ENCODE results near the gene SYNJ2. TPM values are rescaled to one million over a fixed set of nuclear protein-coding genes. Genes with fewer than 3 reads are reported as not detected.

Gene SYNJ2
- total RNA-seq, 5 donors from 2014 or later (not counting 1 experiment from before 2014, with no cell fraction given) = 20.0 to 37.0 (median 22.3) TPM

DNA sequence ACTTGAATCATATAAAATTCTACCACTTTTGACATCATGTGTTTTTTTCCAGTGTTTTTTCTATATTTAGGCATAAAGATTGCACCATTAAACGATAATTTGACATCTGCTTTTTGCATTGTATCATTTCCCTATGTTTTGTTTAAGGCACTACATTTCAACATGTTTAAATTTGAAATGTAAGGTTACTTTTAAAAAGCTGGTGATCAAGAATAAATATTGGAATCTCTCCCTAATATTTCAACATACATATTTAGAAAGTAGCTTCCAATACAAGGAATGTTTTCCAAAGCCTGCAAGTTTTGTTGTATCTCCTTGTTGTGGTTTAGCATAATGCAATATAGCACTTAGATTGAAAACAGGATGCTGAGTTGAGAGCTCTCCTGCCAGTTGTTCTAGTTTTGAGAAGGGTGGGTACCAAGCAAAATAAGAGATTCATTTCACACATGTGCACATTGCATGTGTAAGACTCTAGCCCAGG is 76.5 kb downstream of the SYNJ2 start:
- Mint-ChIP-seq H3K27ac (peak overlapping the region; percentile 48 to 79), H3K9me3 (no peaks in the 10 kb centered on the region), H3K4me1 (peaks cover 28 to 33% (median 30%) of the 10 kb centered on the region in 3 donors), H3K4me3 (no peak overlapping the region), H3K27me3 (no peaks in the 10 kb centered on the region), H3K36me3 (peaks cover 12% of the 10 kb centered on the region)
- H3K4me1 ChIP-seq (ENCODE audit: control insufficient read depth in 1 of 2, extremely low read depth in 1 of 2, insufficient read depth in 2 of 2, low read length in 2 of 2) = peaks cover 24 to 35% of the 10 kb centered on the region in 2 experiments
- WGBS (ENCODE audit: insufficient coverage) = no CpG with 5 or more reads among the region's 1 CpG
- H3K27me3 ChIP-seq (replicated peaks in 1 of 2; ENCODE audit: control insufficient read depth in 2 of 2, extremely low read depth in 1 of 2, insufficient read depth in 2 of 2, low read length in 1 of 2) = no peaks in the 10 kb centered on the region
- no peak overlapping the region for H3K27ac ChIP-seq (ENCODE audit: low read length)
- H3K4me3 ChIP-seq (ENCODE audit: control insufficient read depth in 1 of 2, extremely low read depth in 1 of 2, low read length in 1 of 2) = no peak overlapping the region
- peaks cover 0 to 11% of the 10 kb centered on the region in 2 donors for H3K36me3 ChIP-seq (ENCODE audit: control insufficient read depth in 2 of 2, extremely low read depth in 1 of 2, insufficient read depth in 1 of 2, low read length in 1 of 2)
- ATAC-seq (replicated peaks in 1 of 4) (peak; percentile 52 to 83 (median 76)), DNase-seq (no peak)
- H3K9me3 ChIP-seq = no peaks in the 10 kb centered on the region
- CTCF ChIA-PET = interaction anchor here in 1 of 2 donors (0.7 to 1.6 kb wide), 2 partner anchors 14 to 32 kb away, joined by 3 to 5 read pairs; no protein-coding TSS in a partner anchor
- POLR2A ChIA-PET = interaction anchor here in 1 of 2 donors (0.6 kb wide), 2 partner anchors 154 to 576 kb away, joined by 3 read pairs; no protein-coding TSS in a partner anchor

DNA sequence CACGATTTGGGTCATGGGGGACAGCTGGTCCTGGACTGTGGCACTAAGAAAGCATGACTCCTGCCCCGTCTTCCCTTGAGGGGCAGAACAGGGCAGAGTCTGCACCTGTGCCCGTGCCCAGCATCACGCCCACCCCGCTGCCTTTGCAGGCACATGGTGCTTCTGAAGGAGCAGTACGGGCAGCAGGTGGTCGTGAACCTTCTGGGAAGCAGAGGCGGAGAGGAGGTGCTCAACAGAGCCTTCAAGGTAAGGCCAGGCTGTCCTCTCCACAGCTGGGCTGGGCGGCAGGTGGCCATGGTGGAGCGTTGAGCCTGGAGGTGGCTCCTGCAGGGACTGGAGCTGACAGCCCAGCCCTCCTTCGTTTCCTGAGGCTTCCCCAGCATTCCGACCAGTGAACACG is 77.4 kb downstream of the SYNJ2 start:
- no peak for ATAC-seq (replicated peaks in 1 of 4)
- 95% methylated on average over 10 of the region's 13 CpGs for WGBS (ENCODE audit: insufficient coverage)
- H3K27ac Mint-ChIP-seq = peak overlapping the region; percentile 48 to 79

DNA sequence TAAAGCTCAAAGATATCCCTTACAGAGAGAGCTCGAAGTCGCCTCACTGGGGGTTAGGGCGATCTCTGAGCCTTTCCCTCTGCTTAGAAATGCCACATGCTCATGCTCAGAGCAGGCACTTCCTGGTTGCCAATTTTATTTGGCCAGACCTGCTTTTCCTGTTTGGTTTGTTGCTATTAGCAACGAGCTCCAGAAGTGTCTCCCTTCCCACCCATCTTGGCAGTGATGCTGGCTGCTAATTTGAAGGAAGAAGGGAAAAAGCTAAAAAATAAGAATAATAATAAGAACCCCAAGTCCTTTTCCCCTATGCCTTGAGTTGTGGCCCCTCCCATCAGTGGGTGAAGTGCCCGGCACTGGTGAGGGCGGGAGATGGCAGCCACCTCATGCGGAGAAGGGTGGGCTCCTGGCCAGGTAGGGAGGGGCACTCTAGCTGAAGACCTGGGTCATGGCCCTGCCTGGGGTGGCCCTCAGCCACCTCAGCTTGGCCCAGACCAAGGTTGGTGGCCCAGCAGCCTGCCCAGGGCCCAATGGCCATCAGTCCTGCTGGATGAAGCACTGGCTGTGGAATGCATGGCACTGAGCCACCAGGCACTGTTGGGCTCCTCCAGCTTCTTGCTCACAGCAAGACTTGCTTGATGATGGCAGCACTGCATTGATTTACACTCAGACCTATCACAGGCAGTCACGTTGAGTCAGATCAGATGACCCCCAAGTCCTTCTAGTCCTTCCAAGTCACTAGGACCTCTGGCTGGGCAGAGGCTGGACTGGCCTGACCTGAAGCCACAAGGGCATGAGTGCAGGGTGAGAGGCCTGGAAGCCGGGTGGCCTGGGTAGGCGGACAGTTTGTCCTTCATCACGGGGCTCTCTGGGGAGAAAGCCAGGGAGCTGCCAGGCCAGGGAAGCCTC is 79.0 kb downstream of the SYNJ2 start:
- peak in 1 of 35 experiments; percentile 31 for DNase-seq
- Mint-ChIP-seq H3K27me3 (no peaks in the 10 kb centered on the region), H3K36me3 (peaks cover 18% of the 10 kb centered on the region), H3K4me1 (peaks cover 28 to 33% (median 30%) of the 10 kb centered on the region in 3 donors), H3K27ac (peak overlapping the region; percentile 74 to 89), H3K9me3 (no peaks in the 10 kb centered on the region), H3K4me3 (no peak overlapping the region)
- WGBS (ENCODE audit: insufficient coverage) = 88% methylated on average over 9 of the region's 11 CpGs
- Histone ChIP-seq H3K4me1 (ENCODE audit: control insufficient read depth in 1 of 2, extremely low read depth in 1 of 2, insufficient read depth in 2 of 2, low read length in 2 of 2) (peaks cover 24 to 35% of the 10 kb centered on the region in 2 experiments), H3K36me3 (ENCODE audit: control insufficient read depth in 2 of 2, extremely low read depth in 1 of 2, insufficient read depth in 1 of 2, low read length in 1 of 2) (peaks cover 10 to 26% of the 10 kb centered on the region in 2 donors), H3K27ac (ENCODE audit: low read length) (no peak overlapping the region), H3K9me3 (no peaks in the 10 kb centered on the region), H3K4me3 (ENCODE audit: control insufficient read depth in 1 of 2, extremely low read depth in 1 of 2, low read length in 1 of 2) (no peak overlapping the region), H3K27me3 (replicated peaks in 1 of 2; ENCODE audit: control insufficient read depth in 2 of 2, extremely low read depth in 1 of 2, insufficient read depth in 2 of 2, low read length in 1 of 2) (no peaks in the 10 kb centered on the region)
- ChIA-PET CTCF (interaction anchor here in 1 of 2 donors (0.6 to 2.8 kb wide), 2 partner anchors 10 to 12 kb away, joined by 3 to 13 read pairs; no protein-coding TSS in a partner anchor), POLR2A (no interaction called here)
- ATAC-seq (replicated peaks in 1 of 4) = peak in 3 of 4 experiments; percentile 32 to 52 (median 36)

More for the DNA sequence above, 77.4 kb downstream of the SYNJ2 start:
- Histone ChIP-seq H3K4me3 (ENCODE audit: control insufficient read depth in 1 of 2, extremely low read depth in 1 of 2, low read length in 1 of 2) (no peak overlapping the region), H3K27ac (ENCODE audit: low read length) (no peak overlapping the region), H3K27me3 (replicated peaks in 1 of 2; ENCODE audit: control insufficient read depth in 2 of 2, extremely low read depth in 1 of 2, insufficient read depth in 2 of 2, low read length in 1 of 2) (no peaks in the 10 kb centered on the region), H3K36me3 (ENCODE audit: control insufficient read depth in 2 of 2, extremely low read depth in 1 of 2, insufficient read depth in 1 of 2, low read length in 1 of 2) (peaks cover 3 to 16% of the 10 kb centered on the region in 2 donors), H3K4me1 (ENCODE audit: control insufficient read depth in 1 of 2, extremely low read depth in 1 of 2, insufficient read depth in 2 of 2, low read length in 2 of 2) (peaks cover 24 to 35% of the 10 kb centered on the region in 2 experiments), H3K9me3 (no peaks in the 10 kb centered on the region)
- Mint-ChIP-seq H3K36me3 (peaks cover 16% of the 10 kb centered on the region), H3K4me3 (no peak overlapping the region), H3K4me1 (peaks cover 28 to 33% (median 30%) of the 10 kb centered on the region in 3 donors), H3K27me3 (no peaks in the 10 kb centered on the region), H3K9me3 (no peaks in the 10 kb centered on the region)
- DNase-seq = no peak
- CTCF ChIA-PET = no interaction called here
- POLR2A ChIA-PET = no interaction called here

DNA sequence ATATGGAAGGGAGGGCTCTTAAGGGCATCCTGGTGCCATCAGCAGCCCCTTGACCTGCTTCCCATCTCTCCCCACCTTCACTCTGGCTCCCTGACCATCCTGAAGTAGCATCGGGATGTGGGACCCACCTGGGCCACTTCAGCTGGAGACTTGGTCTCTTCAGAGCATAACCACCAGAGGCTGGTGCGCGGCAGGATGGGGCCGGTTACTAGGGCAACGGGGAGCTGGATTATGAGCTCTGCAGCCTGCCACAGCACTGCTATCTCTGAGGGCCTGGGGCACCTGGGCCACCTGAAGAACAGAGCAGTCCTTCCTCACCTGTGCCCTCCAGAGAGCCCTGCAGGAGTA is 79.7 kb downstream of the SYNJ2 start:
- DNase-seq (no peak), ATAC-seq (replicated peaks in 1 of 4) (no peak)
- H3K4me1 ChIP-seq (ENCODE audit: control insufficient read depth in 1 of 2, extremely low read depth in 1 of 2, insufficient read depth in 2 of 2, low read length in 2 of 2) = peaks cover 24 to 35% of the 10 kb centered on the region in 2 experiments
- Mint-ChIP-seq H3K4me1 (peaks cover 28 to 31% (median 30%) of the 10 kb centered on the region in 3 donors), H3K27me3 (no peaks in the 10 kb centered on the region), H3K27ac (peak overlapping the region in 1 of 2 donors; percentile 44), H3K36me3 (peaks cover 17% of the 10 kb centered on the region), H3K9me3 (no peaks in the 10 kb centered on the region), H3K4me3 (no peak overlapping the region)
- H3K27ac ChIP-seq (ENCODE audit: low read length) = no peak overlapping the region
- no peak overlapping the region for H3K4me3 ChIP-seq (ENCODE audit: control insufficient read depth in 1 of 2, extremely low read depth in 1 of 2, low read length in 1 of 2)
- ChIA-PET POLR2A (no interaction called here), CTCF (interaction anchor here in 1 of 2 donors (2.8 kb wide), 1 partner anchor 11 kb away, joined by 13 read pairs; no protein-coding TSS in a partner anchor)
- H3K27me3 ChIP-seq (replicated peaks in 1 of 2; ENCODE audit: control insufficient read depth in 2 of 2, extremely low read depth in 1 of 2, insufficient read depth in 2 of 2, low read length in 1 of 2) = no peaks in the 10 kb centered on the region
- no peaks in the 10 kb centered on the region for H3K9me3 ChIP-seq
- peaks cover 15 to 28% of the 10 kb centered on the region in 2 donors for H3K36me3 ChIP-seq (ENCODE audit: control insufficient read depth in 2 of 2, extremely low read depth in 1 of 2, insufficient read depth in 1 of 2, low read length in 1 of 2)
- WGBS (ENCODE audit: insufficient coverage) = 85% methylated on average over 5 of the region's 5 CpGs

DNA sequence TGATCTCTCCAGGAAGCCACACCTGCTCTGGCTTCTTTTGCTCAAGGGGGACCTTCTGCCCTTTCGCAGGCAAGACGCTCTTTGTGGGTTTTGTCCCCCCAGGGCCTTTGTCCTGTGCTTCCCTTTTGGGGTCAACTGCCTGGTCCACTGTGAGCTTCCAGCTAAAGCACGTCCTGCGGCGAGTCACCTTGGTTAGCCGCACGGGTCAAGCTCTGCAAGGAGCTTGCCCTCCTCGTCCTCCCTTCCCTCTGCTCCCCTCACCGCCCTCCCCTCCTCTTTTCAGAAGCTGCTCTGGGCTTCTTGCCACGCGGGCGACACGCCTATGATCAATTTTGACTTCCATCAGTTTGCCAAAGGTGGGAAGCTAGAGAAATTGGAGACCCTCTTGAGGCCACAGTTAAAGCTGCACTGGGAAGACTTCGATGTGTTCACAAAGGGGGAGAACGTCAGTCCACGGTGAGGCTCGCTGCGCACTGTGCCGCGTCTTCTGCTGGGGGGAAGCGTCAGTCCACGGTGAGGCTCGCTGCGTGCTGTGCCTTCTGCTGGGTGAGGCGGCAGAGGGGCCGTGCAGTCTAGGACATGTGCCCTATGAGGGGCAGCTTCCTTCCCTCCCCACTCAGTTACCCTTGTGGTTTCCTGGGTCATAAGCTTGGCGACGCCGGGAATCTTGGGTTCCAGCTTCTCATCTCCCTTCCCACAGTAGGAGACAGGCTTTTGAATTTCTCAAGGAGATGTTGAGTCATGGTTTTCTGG is 80.2 kb downstream of the SYNJ2 start:
- DNase-seq = no peak

More for the DNA sequence above, 80.2 kb downstream of the SYNJ2 start:
- H3K27ac ChIP-seq (ENCODE audit: low read length) = no peak overlapping the region
- H3K4me3 ChIP-seq (ENCODE audit: control insufficient read depth in 1 of 2, extremely low read depth in 1 of 2, low read length in 1 of 2) = no peak overlapping the region
- Mint-ChIP-seq H3K27me3 (no peaks in the 10 kb centered on the region), H3K36me3 (peaks cover 20% of the 10 kb centered on the region), H3K4me1 (peaks cover 27 to 29% (median 28%) of the 10 kb centered on the region in 3 donors), H3K9me3 (no peaks in the 10 kb centered on the region), H3K4me3 (no peak overlapping the region), H3K27ac (peak overlapping the region in 1 of 2 donors; percentile 44)
- no peaks in the 10 kb centered on the region for H3K27me3 ChIP-seq (replicated peaks in 1 of 2; ENCODE audit: control insufficient read depth in 2 of 2, extremely low read depth in 1 of 2, insufficient read depth in 2 of 2, low read length in 1 of 2)
- ChIA-PET POLR2A (no interaction called here), CTCF (interaction anchor here in 1 of 2 donors (2.8 kb wide), 1 partner anchor 10 kb away, joined by 13 read pairs; no protein-coding TSS in a partner anchor)
- H3K36me3 ChIP-seq (ENCODE audit: control insufficient read depth in 2 of 2, extremely low read depth in 1 of 2, insufficient read depth in 1 of 2, low read length in 1 of 2) = peaks cover 18 to 30% of the 10 kb centered on the region in 2 donors
- WGBS (ENCODE audit: insufficient coverage) = 94% methylated on average over 20 of the region's 29 CpGs
- peaks cover 24 to 35% of the 10 kb centered on the region in 2 experiments for H3K4me1 ChIP-seq (ENCODE audit: control insufficient read depth in 1 of 2, extremely low read depth in 1 of 2, insufficient read depth in 2 of 2, low read length in 2 of 2)
- H3K9me3 ChIP-seq = no peaks in the 10 kb centered on the region
- ATAC-seq (replicated peaks in 1 of 4) = no peak

Data from T-cell (primary cell).